HFF-Myc (cell line): ENCODE measurements around the gene NR2F1.

ENCODE experiments used
- DNase-seq: peaks from one replicate; pipeline ENCODE4 v3.0.0-alpha.2; 2011; ENCODE audit warnings: low read depth; ENCODE audit errors: extremely low read depth
- H3K4me3 ChIP-seq: replicated peaks from 2 replicates; pipeline ENCODE4 v1.5.1; 2011; ENCODE audit warnings: low read depth, mild to moderate bottlenecking, control low read depth, low read length
- CTCF ChIP-seq: IDR thresholded peaks from 2 replicates; pipeline ENCODE4 v1.5.1; 2012; ENCODE audit warnings: mild to moderate bottlenecking, low read depth, low read length, control low read depth; ENCODE audit errors: missing control alignments

The NR2F1 gene

GRCh38 chr5:93620487-93621326 is 37.7 kb downstream of the NR2F1 start:
- H3K4me3 ChIP-seq = peak overlapping the region; percentile 61
- DNase-seq = no peak
- TF ChIP-seq CTCF = no peak

- no peak for TF ChIP-seq CTCF
- H3K4me3 ChIP-seq = peak overlapping the region; percentile 61
- no peak for DNase-seq
Measured at GRCh38 chr5:93621327-93621798, 38.3 kb downstream of the NR2F1 start.

GRCh38 chr5:93622240-93622885 is 39.3 kb downstream of the NR2F1 start:
- no peak for DNase-seq

GRCh38 chr5:93623153-93623552 is 40.1 kb downstream of the NR2F1 start:
- H3K4me3 ChIP-seq = no peak overlapping the region
- DNase-seq = no peak
- no peak for TF ChIP-seq CTCF

More at GRCh38 chr5:93622240-93622885, 39.3 kb downstream of the NR2F1 start:
- no peak overlapping the region for H3K4me3 ChIP-seq
- no peak for TF ChIP-seq CTCF

GRCh38 chr5:93626801-93627200 is 43.8 kb downstream of the NR2F1 start:
- TF ChIP-seq CTCF = no peak

GRCh38 chr5:93632327-93632726 is 49.3 kb downstream of the NR2F1 start:
- TF ChIP-seq CTCF = no peak
- no peak overlapping the region for H3K4me3 ChIP-seq
- DNase-seq = no peak

More at GRCh38 chr5:93626801-93627200, 43.8 kb downstream of the NR2F1 start:
- DNase-seq = no peak
- H3K4me3 ChIP-seq = no peak overlapping the region
